SK-N-MC (cell line): Measurements from ENCODE around the gene CNNM1.

Experiments
- EZH2 ChIP-seq: fragments of 200-600 bp; sonication (generic); IDR thresholded peaks from one replicate; pipeline ENCODE4 v1.6.1; 2017; ENCODE audit warnings: antibody characterized with exemption
- FOXP2 ChIP-seq: optimal IDR thresholded peaks from 2 replicates; pipeline ENCODE3; 2011; ENCODE audit warnings: mild to moderate bottlenecking, moderate library complexity; ENCODE audit not compliant: insufficient read depth; ENCODE audit errors: extremely low read length, control extremely low read depth
- POLR2AphosphoS5 ChIP-seq: IDR thresholded peaks from 2 replicates; pipeline ENCODE4 v1.6.1; 2012; ENCODE audit warnings: mild to moderate bottlenecking, low read depth, low read length, borderline replicate concordance

GRCh38 chr10:99430116-99430450 is 100.9 kb downstream of the CNNM1 start:
- TF ChIP-seq EZH2 (no peak), FOXP2 (no peak), POLR2AphosphoS5 (no peak)
